HUES64 (cell line): ENCODE results near the gene DST.

Experiments
- H3K27ac ChIP-seq: 2 replicates; pipeline ENCODE4 v1.7.0; 2013; ENCODE audit warnings: low read depth, low read length, inconsistent platforms
- H3K27me3 ChIP-seq: 2 replicates; pipeline ENCODE4 v1.6.1; 2013; ENCODE audit warnings: mild to moderate bottlenecking, low read length; ENCODE audit not compliant: insufficient read depth
- H3K36me3 ChIP-seq: 2 replicates; pipeline ENCODE4 v1.6.1; 2013; ENCODE audit warnings: mild to moderate bottlenecking, low read length; ENCODE audit not compliant: insufficient read depth
- H3K4me1 ChIP-seq: 2 replicates; pipeline ENCODE4 v1.6.1; 2013; ENCODE audit warnings: mild to moderate bottlenecking, low read length, moderate library complexity; ENCODE audit not compliant: insufficient read depth
- H3K4me3 ChIP-seq: 2 replicates; pipeline ENCODE4 v1.5.1; 2013; ENCODE audit warnings: mild to moderate bottlenecking, low read length, moderate library complexity
- H3K9ac ChIP-seq: 2 replicates; pipeline ENCODE4 v1.6.1; 2013; ENCODE audit warnings: mild to moderate bottlenecking, low read depth, low read length
- H3K9me3 ChIP-seq: 2 replicates; pipeline ENCODE4 v1.6.1; 2013; ENCODE audit warnings: low read depth, low read length; ENCODE audit not compliant: insufficient read depth
- WGBS: fragments of 150-250, 120-280 bp; methylation state at CpG from one replicate; pipeline ENCODE4 v1.1.7; 2013; ENCODE audit warnings: missing lambda C conversion rate; 5-methylcytosine and 5-hydroxymethylcytosine counted together

DST gene

GRCh38 chr6:56649053-56649769 lies 6.5 kb upstream of the DST start:
- Histone ChIP-seq H3K27ac (no peak overlapping the region), H3K4me1 (peaks cover 28% of the 10 kb centered on the region), H3K9me3 (no peaks in the 10 kb centered on the region), H3K36me3 (peaks cover 47% of the 10 kb centered on the region), H3K27me3 (no peaks in the 10 kb centered on the region), H3K4me3 (no peak overlapping the region), H3K9ac (no peak overlapping the region)
- WGBS = 85% methylated on average over 1 of the region's 1 CpG

GRCh38 chr6:56647172-56647762 lies 4.6 kb upstream of the DST start:
- Histone ChIP-seq H3K9me3 (no peaks in the 10 kb centered on the region), H3K27ac (no peak overlapping the region), H3K9ac (no peak overlapping the region), H3K36me3 (peaks cover 60% of the 10 kb centered on the region), H3K27me3 (no peaks in the 10 kb centered on the region), H3K4me1 (peaks cover 14% of the 10 kb centered on the region), H3K4me3 (no peak overlapping the region)
- WGBS = 94% methylated on average over 12 of the region's 12 CpGs

- H3K4me1 ChIP-seq = no peaks in the 10 kb centered on the region
- WGBS = 97% methylated on average over 5 of the region's 5 CpGs
- H3K27me3 ChIP-seq = no peaks in the 10 kb centered on the region
- H3K9ac ChIP-seq = no peak overlapping the region
- no peak overlapping the region for H3K27ac ChIP-seq
- no peaks in the 10 kb centered on the region for H3K9me3 ChIP-seq
- H3K4me3 ChIP-seq = no peak overlapping the region
- peaks cover 88% of the 10 kb centered on the region for H3K36me3 ChIP-seq
Measured at GRCh38 chr6:56644366-56644765, 1.7 kb upstream of the DST start.

DNA sequence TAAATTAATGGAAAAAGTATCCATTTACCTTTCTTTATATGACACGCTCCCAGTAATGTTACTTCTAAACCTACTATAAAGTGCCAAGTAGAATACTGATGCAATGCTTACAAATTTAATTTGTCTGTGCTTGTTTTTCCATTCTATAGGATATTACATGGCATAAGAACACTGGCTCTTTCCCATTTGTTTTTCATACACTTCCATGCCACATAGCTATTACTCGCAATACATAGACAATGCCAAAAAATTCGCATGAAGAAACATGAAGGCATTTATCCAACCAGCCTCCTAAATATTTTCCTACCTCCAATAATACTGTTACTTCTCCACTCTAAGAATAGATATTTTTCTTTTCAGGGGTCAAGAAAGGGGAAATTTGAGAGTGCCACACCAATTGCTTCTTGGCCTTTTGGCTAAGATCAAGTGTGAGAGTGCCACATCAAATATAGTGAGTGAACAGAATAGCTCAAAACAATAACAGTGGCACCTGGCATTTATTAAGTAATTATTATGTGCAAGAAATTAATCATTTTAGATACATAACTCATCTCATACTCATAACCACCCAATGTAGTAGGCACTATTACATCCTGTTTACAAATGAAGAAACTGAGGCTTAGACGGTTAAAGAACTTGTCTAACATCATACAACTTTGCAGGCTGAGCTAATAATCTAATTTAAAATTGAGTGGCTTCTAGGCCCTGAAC lies 845 bp upstream of the DST start:
- peaks cover 92% of the 10 kb centered on the region for H3K36me3 ChIP-seq
- H3K9me3 ChIP-seq = no peaks in the 10 kb centered on the region
- H3K27ac ChIP-seq = no peak overlapping the region
- WGBS = 97% methylated on average over 3 of the region's 4 CpGs
- H3K9ac ChIP-seq = no peak overlapping the region
- H3K27me3 ChIP-seq = no peaks in the 10 kb centered on the region
- no peaks in the 10 kb centered on the region for H3K4me1 ChIP-seq
- no peak overlapping the region for H3K4me3 ChIP-seq

DNA sequence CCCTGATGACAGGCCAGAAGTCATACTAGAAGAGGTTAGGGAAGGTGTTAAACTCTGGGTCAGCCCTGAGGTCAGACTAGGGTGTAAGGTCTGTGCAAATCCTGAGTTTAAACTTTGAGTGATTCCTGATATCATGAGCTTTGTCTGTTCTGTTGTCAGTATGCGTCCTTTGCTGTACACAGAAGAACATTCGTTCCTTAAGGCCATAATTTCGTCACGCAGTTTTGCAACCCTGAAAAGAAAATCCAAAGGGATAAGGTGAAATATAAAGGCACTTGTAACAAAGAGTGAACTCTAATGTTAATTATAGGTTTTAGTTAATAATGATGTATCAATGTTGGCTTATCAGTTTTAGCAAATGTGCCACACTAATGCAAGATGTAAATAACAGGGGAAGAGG lies 2.3 kb downstream of the DST start:
- Histone ChIP-seq H3K27me3 (no peaks in the 10 kb centered on the region), H3K4me3 (no peak overlapping the region), H3K27ac (no peak overlapping the region), H3K9me3 (no peaks in the 10 kb centered on the region), H3K4me1 (no peaks in the 10 kb centered on the region), H3K9ac (no peak overlapping the region), H3K36me3 (peaks cover 76% of the 10 kb centered on the region)
- WGBS = 95% methylated on average over 4 of the region's 4 CpGs

DNA sequence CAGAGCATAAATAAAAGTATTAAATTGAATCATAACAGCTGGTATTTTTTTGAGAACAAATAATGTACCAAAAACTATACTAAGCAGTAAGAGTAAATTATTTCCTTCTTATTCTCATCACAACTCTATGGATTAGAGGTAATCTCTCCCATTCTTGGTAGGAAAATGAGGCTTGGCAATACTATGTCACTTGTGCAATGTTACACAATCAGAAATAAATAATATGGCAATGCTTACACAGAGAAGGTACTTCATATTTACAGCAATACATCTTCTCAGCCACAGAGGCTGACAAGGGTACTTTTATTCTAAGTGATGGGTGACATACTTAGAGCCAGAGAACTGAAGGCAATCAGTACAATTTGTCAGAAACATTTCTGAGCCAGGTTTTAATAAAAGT lies 3.9 kb downstream of the DST start:
- H3K27ac ChIP-seq = no peak overlapping the region
- H3K4me3 ChIP-seq = no peak overlapping the region
- peaks cover 76% of the 10 kb centered on the region for H3K36me3 ChIP-seq
- no peaks in the 10 kb centered on the region for H3K27me3 ChIP-seq
- no peak overlapping the region for H3K9ac ChIP-seq
- H3K4me1 ChIP-seq = no peaks in the 10 kb centered on the region
- no peaks in the 10 kb centered on the region for H3K9me3 ChIP-seq

DNA sequence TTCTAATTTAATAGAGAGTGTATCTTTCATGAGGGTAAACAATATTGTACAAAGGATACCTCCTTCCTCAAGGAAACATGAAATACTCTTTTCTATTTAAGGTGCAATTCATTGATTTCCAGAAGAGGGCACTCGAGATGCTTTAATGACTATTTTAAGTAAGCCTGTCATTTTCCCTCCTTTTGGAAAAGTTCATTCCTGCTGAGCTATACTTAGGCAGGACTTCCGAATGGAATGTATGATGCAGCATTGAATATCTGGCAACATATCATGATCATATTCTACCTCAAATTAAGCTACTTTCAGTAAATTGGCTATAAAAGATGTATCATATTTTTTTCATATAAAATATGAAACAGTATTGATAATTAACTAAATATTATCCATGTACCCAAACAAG lies 5.0 kb downstream of the DST start:
- Histone ChIP-seq H3K4me1 (no peaks in the 10 kb centered on the region), H3K9ac (no peak overlapping the region), H3K4me3 (no peak overlapping the region), H3K27me3 (no peaks in the 10 kb centered on the region), H3K27ac (no peak overlapping the region), H3K36me3 (peaks cover 76% of the 10 kb centered on the region), H3K9me3 (no peaks in the 10 kb centered on the region)
- 28% methylated on average over 2 of the region's 2 CpGs for WGBS

GRCh38 chr6:56628105-56628504 lies 14.6 kb downstream of the DST start:
- Histone ChIP-seq H3K9me3 (no peaks in the 10 kb centered on the region), H3K27me3 (no peaks in the 10 kb centered on the region), H3K4me3 (no peak overlapping the region), H3K27ac (no peak overlapping the region), H3K36me3 (peaks cover 99% of the 10 kb centered on the region), H3K9ac (no peak overlapping the region), H3K4me1 (no peaks in the 10 kb centered on the region)
- 93% methylated on average over 5 of the region's 5 CpGs for WGBS

- Histone ChIP-seq H3K27ac (no peak overlapping the region), H3K9me3 (no peaks in the 10 kb centered on the region)
- WGBS = 95% methylated on average over 5 of the region's 6 CpGs
Measured at GRCh38 chr6:56625356-56625755, 17.3 kb downstream of the DST start.

DNA sequence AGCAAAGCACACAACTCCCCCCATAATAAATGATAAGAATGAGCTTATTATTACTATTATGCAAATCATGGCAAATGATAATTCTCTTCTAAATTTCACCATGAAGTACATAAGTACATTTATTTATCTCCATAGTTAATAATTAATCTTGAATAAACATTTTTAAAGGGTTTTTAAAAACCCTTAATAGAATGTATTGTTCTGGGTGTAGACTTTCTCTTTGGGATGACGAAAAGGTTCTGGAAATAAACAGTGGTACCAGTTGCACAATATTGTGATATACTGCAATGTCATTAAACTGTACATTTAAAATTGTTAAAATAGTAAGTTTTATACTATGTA lies 18.0 kb downstream of the DST start:
- H3K4me1 ChIP-seq = no peaks in the 10 kb centered on the region
- H3K27me3 ChIP-seq = no peaks in the 10 kb centered on the region
- H3K27ac ChIP-seq = no peak overlapping the region
- H3K4me3 ChIP-seq = no peak overlapping the region
- no peaks in the 10 kb centered on the region for H3K9me3 ChIP-seq
- WGBS = 100% methylated on average over 1 of the region's 1 CpG
- H3K9ac ChIP-seq = no peak overlapping the region
- peaks cover 97% of the 10 kb centered on the region for H3K36me3 ChIP-seq

More at GRCh38 chr6:56625356-56625755, 17.3 kb downstream of the DST start:
- Histone ChIP-seq H3K36me3 (peaks cover 97% of the 10 kb centered on the region), H3K4me1 (no peaks in the 10 kb centered on the region), H3K27me3 (no peaks in the 10 kb centered on the region), H3K4me3 (no peak overlapping the region), H3K9ac (no peak overlapping the region)

- Histone ChIP-seq H3K9me3 (no peaks in the 10 kb centered on the region), H3K9ac (no peak overlapping the region), H3K4me1 (no peaks in the 10 kb centered on the region), H3K27me3 (no peaks in the 10 kb centered on the region), H3K36me3 (peaks cover 97% of the 10 kb centered on the region), H3K27ac (no peak overlapping the region), H3K4me3 (no peak overlapping the region)
- WGBS = 94% methylated on average over 3 of the region's 5 CpGs
Measured at GRCh38 chr6:56624046-56624727, 18.5 kb downstream of the DST start.
